ENCODE data around the gene MDN1. TPM values are rescaled to one million over a fixed set of nuclear protein-coding genes. Genes with fewer than 3 reads are reported as not detected.

The MDN1 gene
- total and polyA plus RNA-seq, 2 of the 13 experiments (the other 11 are each of a cell fraction or from before 2014, with no cell fraction given), result 18.8 to 52.9 TPM

DNA sequence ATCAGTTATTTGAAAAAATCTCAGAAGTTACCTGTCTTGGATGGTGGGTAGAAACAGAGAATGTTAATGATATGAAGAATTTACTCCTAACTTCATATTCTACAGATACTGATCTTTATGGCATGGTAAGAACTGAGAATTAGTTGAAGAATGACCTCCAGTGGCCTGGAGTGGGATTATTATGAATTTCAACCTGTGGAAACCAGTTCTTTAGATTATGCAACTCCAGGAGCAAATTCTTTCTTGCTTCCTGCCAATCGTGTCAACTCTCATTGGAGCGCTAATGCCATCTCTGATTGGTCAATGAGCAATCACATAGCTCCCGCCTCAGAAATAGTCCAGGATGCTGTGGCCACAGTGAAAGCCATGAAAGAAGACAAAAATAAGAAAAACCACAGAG lies 221.6 kb downstream of the MDN1 start (continued):
- peak; percentile 75 for TF ChIP-seq CEBPG (CRISPR knock-in tag; IDR thresholded peaks at IDR 0.05)

DNA sequence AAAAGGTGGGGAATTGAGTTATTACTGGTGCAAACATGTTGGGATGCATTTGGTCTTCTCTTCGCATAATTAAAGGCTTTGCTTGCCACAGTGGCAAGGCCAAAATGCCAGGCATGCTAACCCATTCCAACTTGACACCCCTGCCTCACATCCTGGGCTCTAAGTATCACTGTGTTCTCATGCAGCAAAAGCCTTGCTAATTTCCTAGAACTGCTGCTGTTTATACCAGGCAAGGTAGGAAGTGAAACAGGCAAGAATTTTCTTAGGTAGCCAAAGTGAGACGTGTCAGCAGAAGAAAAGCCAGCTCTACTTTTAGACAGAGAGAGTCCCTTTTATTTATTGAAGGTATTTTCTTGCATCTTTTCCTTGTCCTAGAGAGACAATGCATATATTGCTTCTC lies 222.2 kb downstream of the MDN1 start:
- no peak overlapping the region for H3K27ac ChIP-seq (ENCODE audit: extremely low read length, insufficient read depth, low read length)
- in situ Hi-C loops (cut with HindIII; ENCODE audit: extremely low pct_ligation_motif_present, low pct_unique_long_range_greater_than_20kb) (no loop called here), intact Hi-C loops (cut with micrococcal nuclease; ENCODE audit: unreplicated experiment) (loop anchor here (5.0 kb wide), 2 partner anchors 165 to 225 kb away; partner anchors contain the start of gene ANKRD6)
- H3K9ac ChIP-seq (ENCODE audit: insufficient read depth, low read depth, low read length), result no peak overlapping the region
- no peak for FAIRE-seq
- no peaks in the 10 kb centered on the region for H3K27me3 ChIP-seq (ENCODE audit: control insufficient read depth in 1 of 2, insufficient read depth in 2 of 2, low read length in 2 of 2)
- H3K36me3 ChIP-seq (replicated peaks in 1 of 2; ENCODE audit: control insufficient read depth in 1 of 2, insufficient read depth in 2 of 2, low read length in 2 of 2), result no peaks in the 10 kb centered on the region
- H3K4me3 ChIP-seq (replicated peaks in 1 of 3; ENCODE audit: insufficient read depth in 1 of 3, low read depth in 2 of 3, low read length in 3 of 3), result no peak overlapping the region
- BruUV-seq (replicated peaks), result no TSS peak
- no peaks in the 10 kb centered on the region for H3K9me3 ChIP-seq (ENCODE audit: low read length)
- no peak overlapping the region for H3K4me2 ChIP-seq (ENCODE audit: low read depth, low read length)
- no peaks in the 10 kb centered on the region for H4K20me1 ChIP-seq (ENCODE audit: insufficient read depth, low read length)
- TF ChIP-seq HNRNPH1 (optimal IDR thresholded peaks at IDR 0.05; ENCODE audit: low read depth, low read length), result no peak
- no peak for TF ChIP-seq HNRNPLL (IDR thresholded peaks at IDR 0.05; ENCODE audit: low read depth, low read length, poor library complexity, severe bottlenecking)
- TF ChIP-seq, protein P1, sequence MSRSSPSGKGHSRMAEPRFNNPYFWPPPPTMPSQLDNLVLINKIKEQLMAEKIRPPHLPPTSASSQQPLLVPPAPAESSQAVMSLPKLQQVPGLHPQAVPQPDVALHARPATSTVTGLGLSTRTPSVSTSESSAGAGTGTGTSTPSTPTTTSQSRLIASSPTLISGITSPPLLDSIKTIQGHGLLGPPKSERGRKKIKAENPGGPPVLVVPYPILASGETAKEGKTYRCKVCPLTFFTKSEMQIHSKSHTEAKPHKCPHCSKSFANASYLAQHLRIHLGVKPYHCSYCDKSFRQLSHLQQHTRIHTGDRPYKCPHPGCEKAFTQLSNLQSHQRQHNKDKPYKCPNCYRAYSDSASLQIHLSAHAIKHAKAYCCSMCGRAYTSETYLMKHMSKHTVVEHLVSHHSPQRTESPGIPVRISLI (CRISPR knock-in tag; IDR thresholded peaks at IDR 0.05; ENCODE audit: borderline replicate concordance), result no peak
- TF ChIP-seq GPN1 (CRISPR knock-in tag; IDR thresholded peaks at IDR 0.05; ENCODE audit: borderline replicate concordance), result no peak
- TF ChIP-seq ZNF75D (CRISPR knock-in tag; IDR thresholded peaks at IDR 0.05; ENCODE audit: borderline replicate concordance), result no peak
- no peak for TF ChIP-seq ZNF549 (CRISPR knock-in tag; IDR thresholded peaks at IDR 0.05)
- TF ChIP-seq ZNF10 (CRISPR knock-in tag; IDR thresholded peaks at IDR 0.05; ENCODE audit: borderline replicate concordance, low read depth), result no peak
- no peak for TF ChIP-seq ZNF772 (CRISPR knock-in tag; IDR thresholded peaks at IDR 0.05)
- ChIA-PET POLR2A (no interaction called here), CTCF (ENCODE audit: low intra/inter-chr PET ratio, low total read pairs) (no interaction called here)
- WGBS (ENCODE audit: low lambda C conversion rate), result 13% methylated on average over 2 of the region's 2 CpGs
- no peaks in the 10 kb centered on the region for H3K79me2 ChIP-seq (ENCODE audit: insufficient read depth, low read length)
- no peaks in the 10 kb centered on the region for H3K4me1 ChIP-seq (ENCODE audit: insufficient read depth, low read length)
- no peak for DNase-seq (ENCODE audit: low spot score)
- no peak overlapping the region for H2AFZ ChIP-seq (ENCODE audit: low read length)
- ATAC-seq, result no peak

Data from HepG2 (cell line).